Measurements from ENCODE around the gene LAIR1. TPM values are rescaled to one million over a fixed set of nuclear protein-coding genes. Genes with fewer than 3 reads are reported as not detected.
"Not testable (repeated sequence)": the region's sequence is repeated elsewhere in the genome, so short reads cannot be mapped to it uniquely, and the experiment has no call there.

Gene LAIR1
- total RNA-seq, 1 donor from 2014 or later, result 0.92 TPM

DNA sequence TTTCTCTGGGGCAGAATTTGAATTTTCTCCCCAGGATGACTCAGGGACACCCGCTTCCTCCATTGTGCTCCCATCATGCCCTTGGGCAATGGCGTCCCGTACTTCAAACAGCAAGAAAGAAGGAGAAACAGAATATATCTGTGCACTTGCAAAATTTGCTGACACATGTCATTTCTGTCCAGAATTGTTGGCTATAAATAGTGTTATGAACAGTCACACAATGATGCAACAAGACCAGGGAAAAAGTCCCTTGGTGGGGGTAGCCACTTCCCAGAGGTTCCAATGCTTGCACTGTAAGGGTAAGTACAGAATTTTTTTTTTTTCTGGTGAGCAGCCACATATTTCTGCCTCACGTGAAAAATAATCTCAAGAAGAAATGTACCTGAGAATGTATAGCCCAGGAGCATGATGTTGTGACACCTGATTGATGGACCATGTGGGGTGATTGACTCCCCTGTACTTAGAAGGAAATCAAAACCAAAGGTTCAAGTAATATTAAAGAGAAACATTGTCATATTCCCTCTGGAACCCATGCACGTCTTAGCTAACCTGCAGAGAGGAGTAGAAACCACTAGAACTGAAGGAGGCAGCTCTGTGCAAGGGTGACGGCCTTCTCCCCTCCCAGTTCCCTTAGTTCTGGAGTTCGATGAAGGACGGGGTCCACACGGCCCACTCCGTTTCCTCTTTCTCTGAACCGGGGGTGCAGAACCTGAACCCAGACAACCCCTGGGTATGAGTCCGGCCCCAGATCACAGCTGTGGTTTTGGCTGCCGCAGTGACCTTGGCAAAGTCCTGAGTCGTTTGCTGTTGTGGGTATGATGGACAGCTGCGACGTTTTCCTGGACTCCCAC, 9.3 kb upstream of the LAIR1 start:
- DNase-seq (ENCODE audit: low spot score in 2 of 2, unreplicated experiment in 2 of 2), result no peak
- TF ChIP-seq, protein P1, sequence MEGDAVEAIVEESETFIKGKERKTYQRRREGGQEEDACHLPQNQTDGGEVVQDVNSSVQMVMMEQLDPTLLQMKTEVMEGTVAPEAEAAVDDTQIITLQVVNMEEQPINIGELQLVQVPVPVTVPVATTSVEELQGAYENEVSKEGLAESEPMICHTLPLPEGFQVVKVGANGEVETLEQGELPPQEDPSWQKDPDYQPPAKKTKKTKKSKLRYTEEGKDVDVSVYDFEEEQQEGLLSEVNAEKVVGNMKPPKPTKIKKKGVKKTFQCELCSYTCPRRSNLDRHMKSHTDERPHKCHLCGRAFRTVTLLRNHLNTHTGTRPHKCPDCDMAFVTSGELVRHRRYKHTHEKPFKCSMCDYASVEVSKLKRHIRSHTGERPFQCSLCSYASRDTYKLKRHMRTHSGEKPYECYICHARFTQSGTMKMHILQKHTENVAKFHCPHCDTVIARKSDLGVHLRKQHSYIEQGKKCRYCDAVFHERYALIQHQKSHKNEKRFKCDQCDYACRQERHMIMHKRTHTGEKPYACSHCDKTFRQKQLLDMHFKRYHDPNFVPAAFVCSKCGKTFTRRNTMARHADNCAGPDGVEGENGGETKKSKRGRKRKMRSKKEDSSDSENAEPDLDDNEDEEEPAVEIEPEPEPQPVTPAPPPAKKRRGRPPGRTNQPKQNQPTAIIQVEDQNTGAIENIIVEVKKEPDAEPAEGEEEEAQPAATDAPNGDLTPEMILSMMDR (IDR thresholded peaks at IDR 0.05; ENCODE audit: unreplicated experiment), result no peak
- Mint-ChIP-seq H3K27ac (no peak overlapping the region), H3K4me1 (no peaks in the 10 kb centered on the region), H3K27me3 (ENCODE audit: low read depth) (peaks cover 21% of the 10 kb centered on the region), H3K36me3 (no peaks in the 10 kb centered on the region), H3K4me3 (no peak overlapping the region), H3K9me3 (no peaks in the 10 kb centered on the region)

GRCh38 chr19:54371453-54371852, 6.7 kb upstream of the LAIR1 start:
- H3K27ac Mint-ChIP-seq; H3K4me3 Mint-ChIP-seq; H3K4me1 Mint-ChIP-seq; H3K36me3 Mint-ChIP-seq; H3K9me3 Mint-ChIP-seq; DNase-seq (ENCODE audit: low spot score in 2 of 2, unreplicated experiment in 2 of 2): not testable (repeated sequence)
- H3K27me3 Mint-ChIP-seq (ENCODE audit: low read depth), result peaks cover 19% of the 10 kb centered on the region

DNA sequence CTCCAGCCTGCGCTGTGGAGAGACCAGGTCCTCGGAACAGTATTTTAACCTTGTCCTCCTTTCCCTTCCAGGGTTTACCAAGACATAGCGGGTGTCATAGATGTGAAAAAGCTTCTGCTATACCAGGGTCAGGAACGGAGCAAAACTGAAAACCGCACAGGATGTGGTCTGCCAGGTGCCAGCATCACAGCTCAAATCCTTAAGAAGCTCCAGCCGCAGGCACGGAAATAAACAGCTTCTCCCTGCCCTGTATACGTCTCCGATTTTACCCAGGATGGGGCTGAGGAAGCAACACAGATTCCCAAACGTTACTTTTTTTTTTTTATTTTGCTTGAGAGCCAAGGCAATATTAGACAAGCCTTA, 5.7 kb upstream of the LAIR1 start:
- DNase-seq (ENCODE audit: low spot score in 2 of 2, unreplicated experiment in 2 of 2); H3K4me3 Mint-ChIP-seq; H3K9me3 Mint-ChIP-seq; H3K36me3 Mint-ChIP-seq; H3K4me1 Mint-ChIP-seq; H3K27ac Mint-ChIP-seq: not testable (repeated sequence)
- H3K27me3 Mint-ChIP-seq (ENCODE audit: low read depth), result peaks cover 22% of the 10 kb centered on the region

DNA sequence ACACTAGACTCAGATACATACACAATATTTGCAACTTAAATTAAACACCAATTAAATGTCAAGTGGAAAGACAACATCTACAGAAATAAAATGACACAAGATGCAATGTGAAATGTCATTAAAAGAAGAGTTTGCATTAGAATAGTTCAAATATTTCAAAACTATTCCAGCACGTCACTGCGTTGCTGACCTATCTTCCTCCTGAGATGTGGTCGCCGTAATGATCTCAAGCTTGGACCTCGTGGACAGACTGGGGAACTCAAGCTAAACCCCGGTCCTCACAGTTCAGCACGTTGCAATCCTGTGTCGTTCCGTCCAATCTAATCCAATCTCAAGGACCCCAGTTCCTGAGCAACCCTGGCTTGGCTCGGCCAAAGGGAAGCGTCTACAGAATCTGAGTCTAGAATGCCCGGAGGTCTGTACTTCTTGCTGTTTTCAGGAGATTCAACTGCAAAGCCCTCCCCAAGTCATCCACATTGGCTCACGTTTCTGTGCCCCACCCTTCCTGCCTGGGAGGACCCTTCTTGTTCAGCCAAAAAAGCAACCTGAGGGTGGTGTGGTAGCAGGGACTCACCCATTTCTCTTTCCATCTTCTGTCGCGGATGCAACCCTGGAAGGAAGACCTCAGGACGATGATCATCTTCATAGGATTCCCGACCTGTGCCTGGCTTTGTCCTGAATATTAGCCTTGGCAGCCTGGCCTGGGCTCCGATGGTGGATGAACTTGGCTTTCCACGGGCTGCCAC, 5.1 kb upstream of the LAIR1 start:
- DNase-seq (ENCODE audit: low spot score in 2 of 2, unreplicated experiment in 2 of 2); H3K4me3 Mint-ChIP-seq; H3K27ac Mint-ChIP-seq; H3K36me3 Mint-ChIP-seq; H3K9me3 Mint-ChIP-seq; H3K4me1 Mint-ChIP-seq: not testable (repeated sequence)
- H3K27me3 Mint-ChIP-seq (ENCODE audit: low read depth), result peaks cover 22% of the 10 kb centered on the region

DNA sequence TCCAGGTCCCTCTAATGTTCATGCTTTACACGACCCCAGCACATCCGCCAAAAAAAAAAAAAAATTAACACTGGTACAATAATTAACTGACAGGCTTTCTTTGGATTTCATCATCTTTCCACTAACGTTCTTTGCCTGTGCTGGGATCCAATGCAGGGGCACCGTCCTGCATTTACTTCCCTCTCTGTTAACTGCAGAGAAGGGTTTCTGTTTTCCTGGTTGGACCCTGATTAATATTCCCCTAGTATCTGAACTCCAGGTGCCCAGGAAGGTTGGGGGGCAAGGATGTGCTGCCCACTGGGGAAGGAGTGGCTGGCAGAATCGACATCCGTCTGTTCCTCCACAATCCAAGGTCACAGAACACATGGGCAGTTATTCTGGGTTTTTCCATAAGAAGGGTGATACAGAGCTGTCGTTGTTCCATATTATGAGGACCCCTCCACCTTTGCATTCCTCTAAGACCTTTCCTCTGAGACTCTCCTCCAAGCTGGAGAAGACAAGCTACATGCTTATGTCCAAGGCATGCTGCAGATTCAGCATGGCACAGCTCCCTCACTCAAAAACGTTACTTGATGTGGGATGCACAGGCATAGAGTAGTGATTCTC, 4.5 kb upstream of the LAIR1 start:
- TF ChIP-seq, protein P1 (IDR thresholded peaks at IDR 0.05; ENCODE audit: unreplicated experiment), result no peak
- no peak overlapping the region for H3K4me3 Mint-ChIP-seq
- H3K4me1 Mint-ChIP-seq, result no peaks in the 10 kb centered on the region
- no peak for DNase-seq (ENCODE audit: low spot score in 2 of 2, unreplicated experiment in 2 of 2)
- H3K36me3 Mint-ChIP-seq, result no peaks in the 10 kb centered on the region
- no peaks in the 10 kb centered on the region for H3K9me3 Mint-ChIP-seq
- H3K27me3 Mint-ChIP-seq (ENCODE audit: low read depth), result peaks cover 22% of the 10 kb centered on the region
- H3K27ac Mint-ChIP-seq, result no peak overlapping the region

- TF ChIP-seq, protein P1 (IDR thresholded peaks at IDR 0.05; ENCODE audit: unreplicated experiment), result no peak
- Mint-ChIP-seq H3K4me3 (no peak overlapping the region), H3K27me3 (ENCODE audit: low read depth) (peaks cover 26% of the 10 kb centered on the region), H3K36me3 (no peaks in the 10 kb centered on the region), H3K9me3 (no peaks in the 10 kb centered on the region), H3K27ac (no peak overlapping the region), H3K4me1 (no peaks in the 10 kb centered on the region)
- no peak for DNase-seq (ENCODE audit: low spot score in 2 of 2, unreplicated experiment in 2 of 2)
Measured at GRCh38 chr19:54366811-54367210, 2.1 kb upstream of the LAIR1 start.

DNA sequence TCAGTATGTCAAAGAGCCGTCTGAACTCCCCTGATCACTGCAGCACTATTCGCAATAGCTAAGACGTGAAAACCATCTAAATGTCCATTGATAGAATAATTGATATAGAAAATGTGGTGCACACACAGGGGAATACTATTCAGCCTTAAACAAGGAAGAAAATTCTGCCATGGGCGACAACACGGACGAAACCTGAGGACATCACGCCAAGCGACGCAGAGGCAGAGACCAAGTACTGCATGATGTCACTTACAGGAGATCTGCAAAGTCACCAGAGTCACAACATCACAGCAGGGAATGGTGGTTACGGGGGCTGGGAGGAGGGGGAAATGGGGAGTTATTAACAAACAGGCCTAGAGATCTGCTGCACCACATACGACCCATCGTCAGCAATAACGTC, 1.1 kb upstream of the LAIR1 start:
- not testable (repeated sequence) for H3K4me1 Mint-ChIP-seq; DNase-seq (ENCODE audit: low spot score in 2 of 2, unreplicated experiment in 2 of 2); H3K9me3 Mint-ChIP-seq; H3K36me3 Mint-ChIP-seq; H3K4me3 Mint-ChIP-seq; H3K27ac Mint-ChIP-seq
- H3K27me3 Mint-ChIP-seq (ENCODE audit: low read depth), result peaks cover 27% of the 10 kb centered on the region

GRCh38 chr19:54361680-54362422, 2.9 kb downstream of the LAIR1 start:
- H3K9me3 Mint-ChIP-seq; DNase-seq (ENCODE audit: low spot score in 2 of 2, unreplicated experiment in 2 of 2); H3K36me3 Mint-ChIP-seq; H3K27ac Mint-ChIP-seq; H3K4me3 Mint-ChIP-seq; H3K4me1 Mint-ChIP-seq: not testable (repeated sequence)
- H3K27me3 Mint-ChIP-seq (ENCODE audit: low read depth), result peaks cover 19% of the 10 kb centered on the region

DNA sequence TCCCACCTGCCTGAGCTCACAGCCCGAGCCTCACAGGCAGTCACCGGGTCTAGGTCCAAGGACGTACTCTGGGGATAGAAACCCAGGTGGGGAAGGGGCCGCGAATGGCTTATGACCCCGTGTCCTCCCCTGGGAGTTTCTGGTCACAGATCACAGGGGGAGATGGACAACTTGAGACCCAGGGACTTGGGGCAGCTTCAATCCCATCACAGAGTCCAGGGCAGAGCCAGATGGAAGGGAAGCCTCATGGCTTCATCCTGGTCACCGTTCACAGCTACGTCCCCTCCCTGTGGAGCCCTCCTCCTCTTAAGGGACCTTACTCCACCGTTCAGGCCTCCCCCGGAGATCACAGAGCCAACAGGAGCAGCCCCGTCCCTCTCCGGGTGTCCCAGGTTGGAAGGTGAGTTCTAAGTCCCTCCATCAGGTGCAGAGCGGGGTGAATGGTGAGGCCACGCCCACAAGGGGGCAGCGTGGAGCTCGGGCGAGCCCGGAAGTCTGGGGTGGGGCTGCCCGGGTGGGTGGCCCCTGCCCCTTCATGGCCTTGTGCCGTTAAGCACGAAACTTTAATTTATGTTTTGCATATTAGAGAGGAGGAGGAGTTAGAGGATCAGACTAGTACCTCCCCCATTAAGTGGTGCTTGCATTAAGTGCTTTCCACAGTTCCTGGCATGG, 5.4 kb downstream of the LAIR1 start:
- H3K9me3 Mint-ChIP-seq; H3K4me3 Mint-ChIP-seq; H3K36me3 Mint-ChIP-seq; H3K27ac Mint-ChIP-seq; DNase-seq (ENCODE audit: low spot score in 2 of 2, unreplicated experiment in 2 of 2); H3K4me1 Mint-ChIP-seq: not testable (repeated sequence)
- H3K27me3 Mint-ChIP-seq (ENCODE audit: low read depth), result peaks cover 16% of the 10 kb centered on the region

All from mesothelial cell of epicardium (in vitro differentiated cells).